Mesenteric fat pad (tissue), 1 donor: ENCODE results near the gene RELL2. TPM values are rescaled to one million over a fixed set of nuclear protein-coding genes. Genes with fewer than 3 reads are reported as not detected.

Source experiments
- DNase-seq: peaks from one replicate; pipeline ENCODE4 v3.0.0-alpha.2; 2020; ENCODE audit warnings: low spot score
- total RNA-seq: library from RNA; stranded (reverse); fragmentation: NEBNext Ultra II Directional; extraction: Animal tissue kit (Norgen Biotek cat#: 25700); gene quantifications from one replicate; pipeline ENCODE4 v1.2.1, GENCODE V29; 2021
- donor health status: DM: yes; HTN: yes; CAD: no.

RELL2 gene
- total RNA-seq, 1 donor from 2014 or later: 1.5 TPM

GRCh38 chr5:141618804-141619554 is 17.8 kb upstream of the RELL2 start, which contains the start of gene DIAPH1:
Gene DIAPH1 (minus strand): TSS chr5:141619000. CDS start chr5:141618914, 86 bp downstream.
- DNase-seq: peak; percentile 99

- no peak for DNase-seq
These were observed 13.6 kb upstream of the RELL2 start for GRCh38 chr5:141623186-141623585.

- no peak for DNase-seq
These were observed 13.2 kb upstream of the RELL2 start for GRCh38 chr5:141623611-141624010.

GRCh38 chr5:141628175-141628788 is 8.5 kb upstream of the RELL2 start:
- no peak for DNase-seq

- no peak for DNase-seq
These were observed 6.1 kb upstream of the RELL2 start for GRCh38 chr5:141630570-141631140.

GRCh38 chr5:141632650-141633049 is 4.1 kb upstream of the RELL2 start:
- no peak for DNase-seq

- no peak for DNase-seq
These were observed 2.8 kb upstream of the RELL2 start for GRCh38 chr5:141633871-141634561.

- no peak for DNase-seq
These were observed 2.1 kb upstream of the RELL2 start for GRCh38 chr5:141634720-141635119.

- DNase-seq: no peak
These were observed 1.2 kb upstream of the RELL2 start for GRCh38 chr5:141635646-141636045.

- no peak for DNase-seq
These were observed 738 bp upstream of the RELL2 start for GRCh38 chr5:141636106-141636412.

- DNase-seq: no peak
These were observed 448 bp downstream of the RELL2 start for GRCh38 chr5:141637123-141637766.

- DNase-seq: no peak
These were observed 1.1 kb downstream of the RELL2 start for GRCh38 chr5:141637767-141638419.

- DNase-seq: no peak
These were observed 2.0 kb downstream of the RELL2 start for GRCh38 chr5:141638771-141639170.

GRCh38 chr5:141639357-141640050 is 2.7 kb downstream of the RELL2 start:
- no peak for DNase-seq

GRCh38 chr5:141640051-141640415 is 3.2 kb downstream of the RELL2 start:
- DNase-seq: no peak

- no peak for DNase-seq
These were observed 3.9 kb downstream of the RELL2 start for GRCh38 chr5:141640698-141641097.

- no peak for DNase-seq
These were observed 5.0 kb downstream of the RELL2 start for GRCh38 chr5:141641634-141642267.

GRCh38 chr5:141646026-141646425 is 9.2 kb downstream of the RELL2 start:
- no peak for DNase-seq

GRCh38 chr5:141647242-141647641 is 10.4 kb downstream of the RELL2 start:
- DNase-seq: no peak

GRCh38 chr5:141647851-141648250 is 11.1 kb downstream of the RELL2 start:
- DNase-seq: no peak
